Smooth muscle cell (in vitro differentiated cells): ENCODE results near the gene MYCN. TPM values are rescaled to one million over a fixed set of nuclear protein-coding genes. Genes with fewer than 3 reads are reported as not detected.

Experiments
- DNase-seq: peaks from one replicate; lab custom pipeline; 2025; ENCODE audit not compliant: unreplicated experiment; lab: John Stamatoyannopoulos, UW
- H2AFZ ChIP-seq: fragments of 200-600 bp; sonication (generic); 2 replicates; pipeline ENCODE4 v1.6.0; 2016; ENCODE audit warnings: antibody characterized with exemption, low read depth, mild to moderate bottlenecking
- H3F3A ChIP-seq: fragments of 200-600 bp; sonication (generic); 2 replicates; pipeline ENCODE4 v1.6.0; 2017; ENCODE audit warnings: antibody characterized with exemption, low read depth
- H3K27ac ChIP-seq: fragments of 200-600 bp; sonication (generic); 2 replicates; pipeline ENCODE4 v1.5.1; 2016; ENCODE audit warnings: low read depth, mild to moderate bottlenecking
- H3K27me3 ChIP-seq: fragments of 200-600 bp; sonication (generic); 2 replicates; pipeline ENCODE4 v1.6.1; 2016; ENCODE audit warnings: low read depth, mild to moderate bottlenecking
- H3K36me3 ChIP-seq: fragments of 200-600 bp; sonication (generic); 2 replicates; pipeline ENCODE4 v1.5.1; 2016; ENCODE audit warnings: low read depth
- H3K4me1 ChIP-seq: fragments of 200-600 bp; sonication (generic); 2 replicates; pipeline ENCODE4 v1.5.1; 2016; ENCODE audit warnings: low read depth
- H3K4me2 ChIP-seq: fragments of 200-600 bp; sonication (generic); 2 replicates; pipeline ENCODE4 v1.6.0; 2016; ENCODE audit warnings: mild to moderate bottlenecking
- H3K4me3 ChIP-seq: fragments of 200-600 bp; sonication (generic); 2 replicates; pipeline ENCODE4 v1.5.1; 2016; ENCODE audit warnings: mild to moderate bottlenecking
- H3K79me2 ChIP-seq: fragments of 200-600 bp; sonication (generic); 2 replicates; pipeline ENCODE4 v1.6.0; 2016; ENCODE audit warnings: low read depth, mild to moderate bottlenecking
- H3K9ac ChIP-seq: fragments of 200-600 bp; sonication (generic); 2 replicates; pipeline ENCODE4 v1.6.0; 2016; ENCODE audit warnings: low read depth
- H3K9me3 ChIP-seq: fragments of 200-600 bp; sonication (generic); replicated peaks from 2 replicates; pipeline ENCODE4 v1.5.1; 2016; ENCODE audit warnings: low read depth
- H4K20me1 ChIP-seq: fragments of 200-600 bp; sonication (generic); 2 replicates; pipeline ENCODE4 v1.6.0; 2016; ENCODE audit warnings: low read depth
- WGBS: methylation state at CpG from one replicate; pipeline ENCODE4 v1.1.7; 2016; ENCODE audit warnings: low lambda C conversion rate; 5-methylcytosine and 5-hydroxymethylcytosine counted together
- polyA plus RNA-seq: library from polyadenylated mRNA; unstranded; fragments of >200 nt; fragmentation: Nextera tagmentation; extraction: Ambion mirVana; gene quantifications from 2 replicates; pipeline ENCODE4 v1.2.1, GENCODE V29; 2016
- total RNA-seq: library from RNA; depleted of rRNA; stranded (reverse); fragments of >200 nt; gene quantifications from 2 replicates; pipeline ENCODE4 v1.2.3, GENCODE V29; 2014
- TF ChIP-seq, protein P1 (sequence below): fragments of 200-600 bp; sonication (generic); IDR thresholded peaks from 2 replicates; pipeline ENCODE4 v1.5.1; 2017; ENCODE audit warnings: borderline replicate concordance, mild to moderate bottlenecking, antibody characterized with exemption; ENCODE audit not compliant: insufficient read depth, poor library complexity, severe bottlenecking

Gene MYCN
- total and polyA plus RNA-seq, 2 experiments from 2014 or later, result 6.9 to 18.3 TPM

DNA sequence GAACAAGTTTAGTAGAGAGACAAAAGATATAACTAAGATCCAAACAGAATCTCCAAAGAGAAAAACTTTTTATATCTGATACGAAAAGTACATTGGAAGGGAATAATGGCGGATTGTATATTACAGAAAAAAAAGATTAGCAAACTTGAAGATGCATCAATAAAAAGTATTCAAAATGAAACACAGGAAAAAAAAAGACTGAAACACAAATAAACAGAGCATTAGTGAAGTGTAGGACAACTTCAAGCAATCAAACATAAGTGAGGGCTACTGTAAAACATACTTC, 41.1 kb upstream of the MYCN start:
- H3F3A ChIP-seq, result no peaks in the 10 kb centered on the region
- no peak overlapping the region for H2AFZ ChIP-seq
- no peaks in the 10 kb centered on the region for H3K79me2 ChIP-seq
- no peak overlapping the region for H3K9ac ChIP-seq
- H3K4me1 ChIP-seq, result peaks cover 23% of the 10 kb centered on the region
- H3K36me3 ChIP-seq, result no peaks in the 10 kb centered on the region
- TF ChIP-seq, protein P1, sequence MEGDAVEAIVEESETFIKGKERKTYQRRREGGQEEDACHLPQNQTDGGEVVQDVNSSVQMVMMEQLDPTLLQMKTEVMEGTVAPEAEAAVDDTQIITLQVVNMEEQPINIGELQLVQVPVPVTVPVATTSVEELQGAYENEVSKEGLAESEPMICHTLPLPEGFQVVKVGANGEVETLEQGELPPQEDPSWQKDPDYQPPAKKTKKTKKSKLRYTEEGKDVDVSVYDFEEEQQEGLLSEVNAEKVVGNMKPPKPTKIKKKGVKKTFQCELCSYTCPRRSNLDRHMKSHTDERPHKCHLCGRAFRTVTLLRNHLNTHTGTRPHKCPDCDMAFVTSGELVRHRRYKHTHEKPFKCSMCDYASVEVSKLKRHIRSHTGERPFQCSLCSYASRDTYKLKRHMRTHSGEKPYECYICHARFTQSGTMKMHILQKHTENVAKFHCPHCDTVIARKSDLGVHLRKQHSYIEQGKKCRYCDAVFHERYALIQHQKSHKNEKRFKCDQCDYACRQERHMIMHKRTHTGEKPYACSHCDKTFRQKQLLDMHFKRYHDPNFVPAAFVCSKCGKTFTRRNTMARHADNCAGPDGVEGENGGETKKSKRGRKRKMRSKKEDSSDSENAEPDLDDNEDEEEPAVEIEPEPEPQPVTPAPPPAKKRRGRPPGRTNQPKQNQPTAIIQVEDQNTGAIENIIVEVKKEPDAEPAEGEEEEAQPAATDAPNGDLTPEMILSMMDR, result no peak
- 94% methylated on average over 2 of the region's 2 CpGs for WGBS
- H3K9me3 ChIP-seq, result peaks cover 9% of the 10 kb centered on the region
- no peak overlapping the region for H3K27ac ChIP-seq
- H3K4me3 ChIP-seq, result no peak overlapping the region
- H4K20me1 ChIP-seq, result no peaks in the 10 kb centered on the region
- no peak for DNase-seq
- no peak overlapping the region for H3K4me2 ChIP-seq
- no peaks in the 10 kb centered on the region for H3K27me3 ChIP-seq

DNA sequence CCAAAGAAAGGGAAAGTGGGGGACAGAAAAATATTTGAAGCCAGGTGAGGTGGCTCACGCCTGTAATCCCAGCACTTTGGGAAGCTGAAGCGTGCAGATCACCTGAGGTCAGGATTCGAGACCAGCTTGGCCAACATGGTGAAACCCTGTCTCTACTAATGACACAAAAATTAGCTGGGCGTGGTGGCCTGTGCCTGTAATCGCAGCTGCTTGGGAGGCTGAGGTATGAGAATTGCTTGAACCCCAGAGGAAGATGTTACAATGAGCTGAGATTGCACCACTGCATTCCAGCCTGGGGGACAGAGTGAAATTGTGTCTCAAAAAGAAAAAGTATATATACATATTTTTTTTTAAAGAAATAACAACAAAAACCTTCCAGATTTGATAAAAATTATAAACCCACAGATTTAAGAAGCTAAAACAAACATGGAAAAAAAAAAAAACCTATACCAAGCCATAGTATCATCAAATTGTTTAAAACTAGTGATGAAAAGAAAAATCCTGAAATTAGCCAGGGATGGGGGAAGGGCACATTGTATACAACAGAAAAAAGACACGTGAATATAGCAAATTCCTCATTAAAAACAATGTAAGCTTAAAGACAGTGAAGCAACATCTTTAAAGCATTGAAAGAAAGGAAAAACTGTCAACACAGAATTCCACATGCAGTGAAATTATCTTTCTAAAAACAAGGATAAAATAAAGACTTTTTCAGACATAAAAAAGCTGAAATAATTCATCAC, 40.4 kb upstream of the MYCN start:
- H2AFZ ChIP-seq, result no peak overlapping the region
- H3K4me2 ChIP-seq, result no peak overlapping the region
- H3K4me1 ChIP-seq, result peaks cover 17% of the 10 kb centered on the region
- H3K9ac ChIP-seq, result no peak overlapping the region
- no peaks in the 10 kb centered on the region for H3K79me2 ChIP-seq
- H3K27ac ChIP-seq, result no peak overlapping the region
- peaks cover 9% of the 10 kb centered on the region for H3K9me3 ChIP-seq
- H3K27me3 ChIP-seq, result no peaks in the 10 kb centered on the region
- no peaks in the 10 kb centered on the region for H3K36me3 ChIP-seq
- H4K20me1 ChIP-seq, result no peaks in the 10 kb centered on the region
- DNase-seq, result no peak
- 76% methylated on average over 6 of the region's 6 CpGs for WGBS
- TF ChIP-seq, protein P1, result no peak
- H3F3A ChIP-seq, result no peaks in the 10 kb centered on the region
- H3K4me3 ChIP-seq, result no peak overlapping the region

DNA sequence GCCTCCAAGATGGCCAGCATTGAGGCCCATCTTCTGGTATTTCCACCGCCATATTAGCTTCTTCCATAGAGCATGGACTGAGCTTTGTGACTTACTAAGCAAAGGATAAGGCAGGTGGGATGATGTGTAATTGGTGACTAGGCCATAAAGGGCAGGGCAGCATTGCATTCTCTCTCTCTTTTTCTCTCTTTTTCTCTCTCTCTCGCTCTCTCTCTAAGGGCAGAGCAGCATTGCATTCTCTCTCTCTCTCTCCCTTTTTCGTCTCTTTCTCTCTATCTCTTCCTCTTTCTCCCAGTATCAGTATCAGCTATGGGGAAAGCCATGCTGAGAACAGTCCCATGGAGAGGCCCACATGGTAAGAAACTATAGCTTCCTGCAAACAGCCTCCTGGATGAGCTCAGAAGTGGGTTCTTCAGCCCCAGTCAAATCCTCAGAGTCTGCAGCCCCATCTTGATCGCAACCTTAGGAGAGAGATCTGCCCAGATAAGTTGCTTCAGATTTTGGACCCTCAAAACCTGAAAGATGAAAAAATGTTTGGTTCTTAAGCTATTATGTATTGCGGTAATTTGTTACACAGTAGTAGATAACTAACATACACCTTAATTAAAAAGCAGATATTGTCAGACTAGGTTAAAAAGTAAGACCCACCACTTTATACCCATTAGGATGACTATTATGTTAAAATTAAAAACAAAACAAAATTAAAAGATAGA, 39.1 kb upstream of the MYCN start:
- no peaks in the 10 kb centered on the region for H3K27me3 ChIP-seq

More for the DNA sequence above, 39.1 kb upstream of the MYCN start:
- Histone ChIP-seq H3K4me1 (peaks cover 4% of the 10 kb centered on the region), H3K4me3 (no peak overlapping the region), H3K4me2 (no peak overlapping the region), H3K36me3 (no peaks in the 10 kb centered on the region), H3K27ac (no peak overlapping the region), H3F3A (no peaks in the 10 kb centered on the region), H3K79me2 (no peaks in the 10 kb centered on the region), H3K9ac (no peak overlapping the region), H2AFZ (no peak overlapping the region), H4K20me1 (no peaks in the 10 kb centered on the region), H3K9me3 (peaks cover 9% of the 10 kb centered on the region)
- WGBS, result 96% methylated on average over 5 of the region's 5 CpGs
- TF ChIP-seq, protein P1, result no peak
- no peak for DNase-seq
